SIG-M5 treated with dmso at 0.1 percent for 504 hours (cell line): Measurements from ENCODE around the gene WDR45B.

Source experiments
- DNase-seq: peaks from one replicate; lab custom pipeline; 2025; ENCODE audit not compliant: unreplicated experiment; lab: John Stamatoyannopoulos, UW

The WDR45B gene

DNA sequence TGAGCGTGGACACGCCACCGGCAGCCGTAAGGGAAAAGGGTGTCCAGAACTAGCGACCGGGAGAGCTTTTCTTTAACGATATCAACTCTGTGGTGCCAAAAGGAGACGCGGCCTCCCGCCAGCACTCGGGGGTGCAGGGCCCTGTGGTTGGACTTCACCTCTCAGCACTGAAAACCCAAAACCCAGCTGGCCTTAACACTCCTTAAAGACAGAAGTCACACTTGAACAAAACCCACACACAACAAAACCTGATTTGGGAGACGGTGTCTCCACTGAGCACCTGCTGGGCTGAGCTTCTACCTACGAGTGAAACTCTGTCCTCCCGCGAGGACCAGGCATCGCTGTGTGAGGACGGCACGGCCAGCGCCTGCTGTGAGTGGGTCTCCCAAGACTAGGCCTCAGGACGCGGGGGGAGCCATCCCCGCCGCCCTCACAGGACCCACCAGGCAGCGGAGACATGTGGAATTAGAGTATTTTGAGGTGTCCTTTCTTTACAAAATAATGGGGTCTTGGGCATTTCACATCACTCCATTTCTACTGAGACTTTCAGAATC is 46.7 kb downstream of the WDR45B start:
- no peak for DNase-seq

DNA sequence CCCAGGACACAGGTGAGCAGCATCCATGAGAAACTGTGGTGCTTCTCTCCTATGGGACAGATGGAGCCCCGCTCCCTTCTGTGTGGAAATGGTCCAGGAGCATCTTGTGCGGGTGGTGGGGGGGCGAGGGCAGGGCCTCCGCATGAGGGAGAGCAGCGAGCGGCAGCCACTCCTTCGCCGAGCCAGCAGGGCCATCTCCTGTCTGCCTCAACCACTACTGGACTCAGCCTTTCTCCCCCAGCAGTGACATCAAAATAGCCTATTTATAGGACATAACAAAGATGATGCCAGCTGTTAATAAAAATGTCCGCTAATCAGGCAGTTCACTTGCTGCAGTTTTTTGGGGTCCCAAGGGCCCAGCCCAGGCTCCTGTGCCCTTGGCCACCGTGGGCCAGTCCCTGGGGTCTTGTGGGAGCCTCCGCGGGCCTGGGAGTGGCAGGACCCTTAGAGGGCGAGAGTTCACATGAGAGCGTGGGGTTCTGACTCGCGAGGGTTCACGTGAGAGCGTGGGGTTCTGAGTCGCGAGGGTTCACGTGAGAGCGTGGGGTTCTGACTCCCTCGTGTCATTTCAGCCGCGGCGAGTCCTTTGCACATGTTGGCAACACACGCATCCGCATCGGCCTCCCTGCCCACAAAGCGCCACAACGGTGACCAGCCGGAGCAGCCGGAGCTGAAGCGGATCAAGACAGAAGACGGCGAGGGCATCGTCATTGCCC is 47.4 kb downstream of the WDR45B start:
- no peak for DNase-seq

DNA sequence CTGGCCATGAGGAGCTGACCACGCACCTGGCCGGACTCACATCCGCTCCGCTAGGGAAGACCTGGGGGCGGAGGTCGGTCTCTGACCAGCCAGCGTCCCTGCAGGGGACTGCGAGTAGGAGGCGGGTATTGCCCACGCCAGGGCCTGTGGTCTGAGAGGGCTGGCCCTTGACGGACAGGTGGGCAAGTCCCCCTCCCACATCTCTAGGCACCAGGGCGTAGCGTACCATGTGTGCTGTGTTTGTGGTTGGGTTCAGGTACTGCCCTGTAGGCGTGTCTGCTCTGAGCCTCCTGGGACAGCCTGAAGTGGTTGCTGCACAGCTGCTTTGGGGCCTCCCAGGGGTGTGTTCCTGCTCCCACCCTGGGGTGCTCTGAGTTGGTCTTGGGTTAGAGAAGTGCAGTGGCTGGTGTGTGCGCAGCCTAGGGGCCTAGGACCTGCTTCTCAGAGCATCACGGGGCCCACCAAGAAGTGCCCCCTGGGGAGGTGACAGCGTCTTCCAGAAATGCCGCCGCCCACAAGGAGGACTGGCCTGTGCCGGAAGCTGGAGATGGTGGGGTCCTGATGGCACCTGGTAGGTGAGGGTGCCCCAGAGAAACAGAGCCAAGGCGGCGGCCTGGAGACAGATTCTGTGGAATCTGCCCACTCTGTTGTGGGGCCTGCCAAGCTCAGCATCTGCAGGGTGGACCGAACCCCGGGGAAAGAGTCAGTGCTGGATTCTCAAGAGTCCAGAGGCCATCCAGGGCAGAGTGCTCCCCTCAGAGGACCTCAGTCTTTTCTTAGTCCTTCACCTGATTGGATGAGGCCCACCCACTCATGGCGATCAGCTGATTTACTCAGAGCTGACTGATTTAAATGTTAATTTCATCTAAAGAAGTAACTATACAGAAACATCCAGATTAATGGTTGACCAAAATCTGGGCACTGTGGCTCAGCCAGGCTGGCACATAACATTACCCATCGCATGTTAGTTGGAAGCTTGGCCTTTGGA is 48.3 kb downstream of the WDR45B start:
- no peak for DNase-seq

DNA sequence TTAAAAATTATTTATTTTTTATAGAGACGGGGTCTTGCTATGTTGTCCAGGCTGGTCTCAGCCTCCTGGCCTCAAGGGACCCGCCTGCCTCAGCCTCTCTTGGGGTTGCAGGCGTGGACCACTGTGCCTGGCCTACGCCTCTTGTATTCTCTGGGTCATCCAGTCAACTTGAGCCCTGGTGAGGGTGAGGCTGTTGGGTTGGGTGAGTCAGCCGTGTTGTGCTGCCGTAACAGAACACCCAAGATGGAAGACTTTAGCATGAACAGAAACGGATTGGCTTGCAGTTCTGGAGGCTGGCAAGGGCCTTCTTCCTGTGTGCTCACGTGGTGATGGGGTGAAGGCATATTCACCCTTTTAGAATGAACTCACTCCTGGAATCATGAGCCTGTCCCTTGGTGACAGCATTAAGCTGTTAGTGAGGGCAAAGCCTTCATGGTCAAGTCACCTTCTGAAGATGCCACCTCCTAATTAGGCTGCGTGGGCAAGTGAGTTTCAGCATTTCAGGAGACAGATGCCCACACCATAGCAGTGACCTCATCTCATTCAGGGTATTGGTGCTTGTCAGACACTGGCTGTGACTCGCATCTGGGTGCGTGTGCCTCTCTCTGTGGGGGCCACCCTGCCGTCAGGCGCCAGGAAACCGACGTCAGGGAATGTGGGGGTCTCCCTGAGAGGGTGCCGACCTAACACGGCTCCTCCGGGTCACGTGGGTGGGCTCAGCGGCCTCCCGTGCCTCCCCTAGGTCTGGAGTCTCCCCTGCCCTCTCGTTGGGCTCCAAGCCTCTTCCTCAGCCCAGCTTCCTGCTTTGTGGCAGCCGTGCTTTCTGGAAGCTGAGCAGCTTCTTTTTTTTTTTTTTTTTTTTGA is 49.8 kb downstream of the WDR45B start:
- no peak for DNase-seq

DNA sequence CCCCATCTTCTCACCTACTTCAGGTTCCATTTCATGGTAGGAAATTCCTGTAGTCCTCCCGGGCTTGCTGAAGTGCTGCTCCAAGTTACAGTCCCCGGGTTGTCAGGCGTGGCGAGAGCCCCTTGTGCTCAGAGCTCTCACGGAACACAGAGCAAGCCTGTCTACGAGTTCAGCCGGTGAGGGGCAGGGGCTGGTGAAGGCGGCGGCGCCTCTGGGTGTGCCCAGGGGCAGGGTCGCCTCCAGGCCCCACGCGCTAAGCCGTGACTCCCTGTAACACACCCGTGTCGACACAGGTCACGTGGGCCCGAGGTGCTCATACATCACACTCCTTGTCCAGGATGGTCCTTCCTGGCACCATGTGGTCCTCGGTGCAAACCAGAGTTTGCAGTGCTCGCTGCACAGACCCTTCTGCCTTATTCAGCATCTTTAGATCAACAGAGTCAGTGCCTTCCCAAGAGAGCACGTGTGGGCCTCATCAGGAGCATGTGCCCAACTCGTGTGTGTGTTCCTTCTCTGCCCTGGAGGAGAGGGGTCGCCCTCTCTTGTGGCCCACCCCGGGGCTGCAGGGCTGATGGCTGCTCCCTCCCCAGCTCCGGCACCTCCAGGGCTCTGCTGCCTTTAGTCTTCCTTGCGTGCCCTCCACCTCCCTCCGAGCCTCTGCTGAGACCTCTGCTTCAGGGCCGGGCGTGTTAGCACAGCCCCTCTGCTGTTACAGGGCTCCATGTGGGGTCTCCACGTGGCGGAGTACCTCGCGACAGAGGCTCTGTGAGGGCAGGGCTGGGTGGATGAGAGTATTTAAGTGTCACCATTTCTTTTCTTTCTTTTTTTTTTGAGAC is 51.2 kb downstream of the WDR45B start:
- DNase-seq: no peak

DNA sequence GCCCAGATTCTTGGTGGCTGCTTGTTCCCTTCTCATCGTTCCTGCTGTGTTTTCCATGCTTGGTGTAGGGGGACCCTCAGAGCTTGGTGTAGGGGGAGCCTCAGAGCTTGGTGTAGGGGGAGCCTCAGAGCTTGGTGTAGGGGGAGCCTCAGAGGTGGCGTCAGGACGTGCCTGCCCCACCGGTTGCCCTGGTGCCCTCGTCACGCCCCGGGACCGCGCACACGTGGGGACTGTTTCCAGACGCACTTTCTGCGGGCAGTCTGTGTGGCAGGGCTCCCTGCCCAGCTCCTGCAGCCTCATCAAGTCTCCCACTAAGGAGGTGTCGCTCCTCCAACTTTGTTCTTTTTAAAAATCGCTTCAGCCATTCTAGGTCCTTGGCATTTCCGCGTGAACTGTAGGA is 51.9 kb downstream of the WDR45B start:
- DNase-seq: no peak

DNA sequence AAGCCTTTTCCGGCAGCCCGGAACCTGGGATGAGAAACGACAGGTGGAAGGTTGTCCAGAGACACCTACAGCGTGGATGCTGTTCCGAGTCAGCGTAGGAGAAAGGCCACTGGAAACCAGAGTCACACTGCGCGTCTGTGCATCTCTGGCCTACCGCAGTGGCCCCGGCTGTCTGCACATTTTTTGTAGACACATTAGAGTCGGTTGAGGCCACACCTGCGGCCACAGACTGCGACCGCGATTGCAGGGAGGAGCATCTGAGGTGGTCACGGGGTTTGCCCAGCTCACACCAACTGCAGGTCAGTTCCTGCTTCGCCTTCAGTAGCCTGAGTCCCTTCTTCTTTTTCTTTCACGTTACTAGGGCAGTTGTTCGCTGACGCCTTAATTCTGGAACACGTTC is 52.4 kb downstream of the WDR45B start:
- no peak for DNase-seq

DNA sequence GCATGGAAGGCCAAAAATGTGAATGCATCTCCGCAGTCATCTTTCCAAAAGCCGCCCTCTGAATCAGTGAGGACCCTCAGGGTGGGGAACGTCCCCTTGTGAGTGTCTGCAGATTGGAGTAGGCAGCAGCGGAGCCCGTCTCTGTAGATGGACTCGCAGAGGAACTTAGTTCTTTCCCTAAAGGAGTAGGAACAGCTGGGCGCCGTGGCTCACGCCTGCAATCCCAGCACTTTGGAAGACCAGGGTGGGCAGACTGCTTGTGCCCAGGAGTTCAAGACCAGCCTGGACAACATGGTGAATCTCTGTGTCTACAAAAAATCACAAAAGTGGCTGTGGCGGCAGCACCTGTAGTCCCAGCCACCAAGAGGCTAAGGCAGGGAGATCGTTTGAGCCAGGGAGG is 53.7 kb downstream of the WDR45B start:
- DNase-seq: no peak

DNA sequence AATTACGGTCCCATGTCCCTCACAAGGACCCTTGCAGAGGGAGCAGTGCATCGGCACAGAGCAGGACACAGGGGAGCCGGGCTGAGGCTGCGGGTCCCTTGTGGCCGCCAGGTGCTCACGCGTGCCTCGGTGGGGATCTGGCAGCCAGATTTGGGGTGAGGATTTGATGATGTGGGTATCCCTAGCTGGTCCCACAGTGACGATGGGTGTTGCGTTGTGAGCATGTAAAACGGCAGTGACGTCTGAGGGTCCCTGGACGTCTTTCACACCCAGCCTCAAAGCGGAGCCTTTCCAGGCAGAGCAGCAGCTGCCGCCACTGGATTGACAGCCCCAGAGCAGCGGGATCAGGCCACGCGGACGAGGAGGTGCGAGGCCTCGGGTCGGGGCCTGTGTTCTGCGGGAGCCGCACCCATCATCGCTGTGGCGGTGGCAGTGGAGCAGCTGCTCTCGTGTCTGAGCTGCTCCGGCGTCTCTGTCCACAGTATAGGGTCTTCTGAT is 54.6 kb downstream of the WDR45B start:
- no peak for DNase-seq

DNA sequence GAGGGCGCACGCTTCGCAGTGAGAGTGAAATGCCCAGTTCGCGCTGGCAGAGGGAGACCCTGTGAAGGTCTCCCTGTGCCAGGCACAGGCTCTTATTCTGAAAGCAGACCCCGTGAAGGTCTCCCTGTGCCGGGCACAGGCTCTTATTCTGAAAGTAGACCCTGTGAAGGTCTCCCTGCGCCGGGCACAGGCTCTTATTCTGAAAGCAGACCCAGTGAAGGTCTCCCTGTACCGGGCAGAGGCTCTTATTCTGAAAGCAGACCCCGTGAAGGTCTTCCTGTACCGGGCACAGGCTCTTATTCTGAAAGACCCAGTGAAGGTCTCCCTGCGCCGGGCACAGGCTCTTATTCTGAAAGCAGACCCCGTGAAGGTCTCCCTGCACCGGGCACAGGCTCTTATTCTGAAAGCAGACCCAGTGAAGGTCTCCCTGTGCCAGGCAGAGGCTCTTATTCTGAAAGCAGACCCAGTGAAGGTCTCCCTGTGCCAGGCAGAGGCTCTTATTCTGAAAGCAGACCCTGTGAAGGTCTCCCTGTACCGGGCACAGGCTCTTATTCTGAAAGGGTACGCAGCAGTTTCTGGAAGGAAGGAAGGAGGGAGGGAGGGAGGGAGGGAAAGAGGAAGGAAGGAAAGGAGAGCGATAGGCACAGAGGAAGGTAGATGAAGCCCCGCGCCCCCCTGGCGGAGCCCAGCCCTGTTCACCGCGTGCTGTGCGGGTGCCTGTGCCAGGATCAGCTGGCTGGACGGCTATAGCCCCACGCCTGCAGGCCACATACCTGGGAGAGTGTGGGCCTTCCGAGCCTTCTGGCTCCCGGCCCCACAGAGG is 55.3 kb downstream of the WDR45B start:
- peak; percentile 69 for DNase-seq

DNA sequence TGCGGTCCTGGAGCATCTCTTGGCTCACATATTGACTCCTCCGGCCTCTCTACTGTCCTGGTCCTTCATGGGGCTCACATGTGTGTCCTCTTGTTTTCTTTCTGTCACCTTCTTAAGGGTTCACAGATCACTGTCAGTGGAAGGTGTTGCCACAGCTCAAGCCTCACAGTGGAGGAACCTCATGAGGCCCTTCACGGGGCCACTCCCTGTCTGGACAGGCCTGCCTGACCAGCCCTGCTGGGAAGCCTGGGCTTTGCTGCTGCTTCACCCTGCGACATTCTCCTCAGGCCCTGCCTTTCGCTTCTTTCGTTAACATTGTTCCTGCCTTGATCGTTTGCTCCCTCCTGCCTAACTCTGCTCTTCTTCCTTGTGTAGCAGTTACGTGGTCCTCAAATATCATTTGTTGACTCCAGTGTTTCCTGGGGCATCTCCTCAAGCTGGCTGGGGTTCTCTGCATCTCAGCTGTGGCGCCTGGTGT is 55.9 kb downstream of the WDR45B start:
- no peak for DNase-seq

DNA sequence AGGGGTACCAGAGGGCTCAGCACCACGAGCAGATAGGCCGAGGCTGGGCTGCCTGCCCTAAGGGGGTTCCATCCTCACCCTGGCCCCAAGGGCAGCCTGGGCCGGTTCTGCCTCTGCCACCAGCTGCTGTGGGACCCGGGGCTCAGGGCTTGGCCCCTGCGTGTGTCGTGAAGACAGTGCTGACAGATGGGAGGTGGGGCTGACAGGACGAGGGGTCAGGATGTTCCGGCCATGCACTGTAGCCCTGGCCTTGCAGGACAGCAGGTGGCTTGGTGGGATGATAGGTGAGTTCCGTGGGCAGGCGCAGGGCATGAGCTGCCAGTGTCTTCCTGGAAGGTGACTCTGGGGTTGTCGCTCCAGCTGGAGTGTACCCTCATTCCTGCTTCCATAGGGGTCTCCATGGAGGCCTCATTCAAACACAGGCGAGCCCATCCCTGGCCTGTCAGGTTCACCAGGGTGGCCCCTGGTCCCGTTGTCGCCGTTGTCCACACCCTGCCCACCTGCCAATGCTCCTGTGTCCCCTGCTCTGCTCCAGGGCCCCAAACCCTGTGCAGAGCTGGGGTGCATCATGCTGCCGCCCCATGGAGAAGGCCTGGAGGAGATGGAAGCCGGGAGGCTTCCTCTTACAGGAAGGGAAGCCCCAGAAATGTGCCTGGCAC is 57.2 kb downstream of the WDR45B start:
- no peak for DNase-seq

DNA sequence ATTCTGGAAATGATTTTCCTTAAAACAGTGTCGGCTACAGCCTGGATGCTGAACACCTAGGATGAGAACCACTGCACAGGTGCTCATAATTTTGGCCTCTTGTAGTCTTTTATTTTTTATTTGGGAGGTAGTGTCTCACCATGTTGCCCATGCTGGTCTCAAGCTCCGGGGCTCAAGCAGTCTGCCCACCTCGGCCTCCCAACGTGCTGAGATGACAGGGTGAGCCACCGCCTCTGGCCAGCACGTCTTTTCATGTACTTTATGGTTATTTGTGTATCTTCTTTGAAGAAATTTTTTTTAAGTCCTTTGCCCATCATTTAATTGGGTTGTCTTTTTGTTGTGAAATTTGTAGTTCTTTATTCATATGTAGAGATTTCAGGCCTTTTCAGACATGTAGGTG is 58.0 kb downstream of the WDR45B start:
- no peak for DNase-seq

DNA sequence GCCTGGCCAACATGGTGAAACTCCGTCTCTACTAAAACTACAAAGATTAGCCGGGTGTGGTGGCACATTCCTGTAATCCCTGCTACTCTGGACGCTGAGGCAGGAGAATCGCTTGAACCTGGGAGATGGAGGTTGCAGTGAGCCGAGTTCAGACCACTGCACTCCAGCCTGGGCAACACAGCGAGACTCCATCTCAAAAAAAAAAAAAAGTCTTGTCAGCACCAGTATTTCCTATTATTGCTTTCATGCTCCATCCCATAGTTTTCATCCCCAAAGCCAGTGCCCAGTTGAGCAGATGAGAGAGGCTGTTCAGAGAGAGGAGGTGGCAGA is 58.4 kb downstream of the WDR45B start:
- DNase-seq: no peak

DNA sequence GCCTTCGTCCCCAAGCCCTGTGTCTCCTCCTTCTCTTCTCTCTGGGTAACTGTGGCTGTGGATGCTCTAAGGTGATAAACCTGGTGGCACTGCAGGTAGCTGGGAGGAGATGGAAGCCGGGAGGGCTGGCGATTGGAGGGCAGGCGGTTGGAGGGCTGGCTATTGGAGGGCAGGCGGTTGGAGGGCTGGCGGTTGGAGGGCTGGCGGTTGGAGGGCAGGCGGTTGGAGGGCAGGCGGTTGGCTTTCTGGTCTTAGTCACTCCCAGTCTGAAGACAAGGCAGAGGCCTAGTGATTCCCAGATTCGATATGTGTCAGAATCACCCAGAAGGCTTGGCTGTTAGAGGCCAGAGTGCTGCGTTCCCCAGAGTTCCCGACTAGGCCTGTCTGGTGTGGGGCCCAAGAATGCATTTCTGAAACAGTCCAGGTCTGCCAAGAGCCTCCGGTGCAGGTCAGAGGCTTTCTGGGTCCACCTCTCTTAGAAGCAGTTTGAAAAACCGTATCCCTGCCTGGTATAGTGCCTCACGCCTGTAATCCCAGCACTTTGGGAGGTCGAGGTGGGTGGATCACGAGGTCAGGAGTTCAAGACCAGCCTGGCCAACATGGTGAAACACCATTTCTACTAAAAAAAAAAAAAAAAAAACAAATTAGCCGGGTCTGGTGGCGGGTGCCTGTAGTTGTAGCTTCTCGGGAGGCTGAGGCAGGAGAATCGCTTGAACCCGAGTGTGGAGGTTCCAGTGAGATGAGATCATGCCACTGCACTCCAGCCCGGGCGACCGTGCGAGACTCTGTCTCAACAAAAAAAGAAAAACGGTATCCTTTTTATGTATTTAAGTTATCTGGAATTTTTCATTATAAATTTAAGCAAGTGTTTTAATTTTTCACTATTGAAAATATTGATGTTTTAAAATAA is 59.7 kb downstream of the WDR45B start:
- no peak for DNase-seq

DNA sequence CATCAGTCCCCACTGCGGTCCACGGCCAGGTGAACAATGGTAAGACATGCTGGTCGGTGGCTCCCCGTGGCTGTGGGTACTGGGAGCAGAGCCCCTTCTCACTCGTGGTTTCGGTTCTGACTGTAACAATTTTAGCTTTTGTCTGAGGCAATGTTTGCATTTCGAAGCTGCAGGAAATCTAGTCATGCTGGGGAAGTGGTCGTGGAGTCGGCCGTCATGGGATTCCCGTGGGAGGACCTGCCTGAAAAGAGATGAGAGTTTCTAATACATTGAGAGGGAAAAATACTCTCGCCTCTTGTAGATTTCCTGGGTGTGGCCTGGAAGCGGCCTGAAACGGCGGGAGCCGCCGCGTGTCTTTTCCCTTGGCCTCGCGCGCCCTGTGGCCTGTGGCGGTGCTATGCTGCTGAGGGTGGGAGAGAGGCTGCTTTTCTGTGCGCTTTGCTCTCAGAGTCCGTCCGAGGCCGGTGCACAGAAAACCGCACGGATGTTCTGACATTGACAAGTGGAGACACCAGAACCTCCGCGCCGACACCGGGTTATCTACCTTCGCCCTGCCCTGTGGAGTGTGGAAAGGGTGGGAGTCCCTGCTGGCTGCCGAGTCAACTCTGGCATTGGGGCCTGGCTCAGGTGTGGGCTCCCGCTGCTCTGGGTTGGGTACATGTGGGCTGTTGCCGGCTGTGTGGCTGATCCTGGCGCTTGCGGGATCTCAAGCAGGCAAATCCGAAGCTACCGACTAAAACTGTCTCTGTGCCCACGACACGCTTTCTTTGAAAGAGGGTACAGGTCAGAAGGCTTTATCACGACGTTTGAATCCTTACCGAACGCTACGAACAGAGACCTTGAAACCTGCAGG is 60.8 kb downstream of the WDR45B start:
- no peak for DNase-seq
